Tibial nerve (tissue), 4 donors: ENCODE results near the gene PHLDB3.

Experiments used
- EP300 ChIP-seq, 2 donors: sonication (generic); formaldehyde crosslinking; IDR thresholded peaks; one replicate each; pipeline ENCODE4 v1.6.1; 2017; ENCODE audit warnings: antibody characterized with exemption in 2 of 2, mild to moderate bottlenecking in 1 of 2
- POLR2A ChIP-seq, 2 donors: fragments of 450-650 bp; IDR thresholded peaks; one replicate each; pipeline ENCODE4 v1.6.1; 2017; ENCODE audit warnings: antibody characterized with exemption in 2 of 2, mild to moderate bottlenecking in 2 of 2, moderate library complexity in 2 of 2
- TF ChIP-seq, protein P1 (sequence below), 5 experiments: fragments of 200-600 bp in 3 of 5; fragments of 450-650 bp in 2 of 5; sonication (generic) in 3 of 5; IDR thresholded peaks; one replicate each; pipeline ENCODE4 v1.5.1; 2016 to 2019; ENCODE audit warnings: antibody characterized with exemption in 5 of 5, mild to moderate bottlenecking in 3 of 5, moderate library complexity in 2 of 5

DNA sequence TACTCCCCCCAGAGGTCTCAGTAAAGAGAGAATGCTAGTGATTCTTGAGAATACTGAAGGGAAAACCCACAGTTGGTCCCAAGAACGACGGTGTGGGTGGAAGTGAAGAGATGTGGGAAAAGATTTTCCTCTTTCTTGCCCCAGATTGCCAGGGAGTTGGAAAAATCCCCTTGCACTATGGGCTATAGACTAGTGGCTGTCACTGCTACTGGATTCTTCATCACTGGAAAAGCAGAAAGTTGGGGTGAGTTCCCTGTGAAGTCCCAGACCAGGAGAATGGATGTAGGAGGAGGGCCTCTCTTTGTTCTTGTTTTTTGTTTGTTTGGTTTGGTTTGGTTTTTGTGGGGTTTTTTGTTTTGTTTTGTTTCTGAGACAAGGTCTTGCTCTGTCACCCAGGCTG, 50.5 kb downstream of the PHLDB3 start:
- TF ChIP-seq, protein P1, sequence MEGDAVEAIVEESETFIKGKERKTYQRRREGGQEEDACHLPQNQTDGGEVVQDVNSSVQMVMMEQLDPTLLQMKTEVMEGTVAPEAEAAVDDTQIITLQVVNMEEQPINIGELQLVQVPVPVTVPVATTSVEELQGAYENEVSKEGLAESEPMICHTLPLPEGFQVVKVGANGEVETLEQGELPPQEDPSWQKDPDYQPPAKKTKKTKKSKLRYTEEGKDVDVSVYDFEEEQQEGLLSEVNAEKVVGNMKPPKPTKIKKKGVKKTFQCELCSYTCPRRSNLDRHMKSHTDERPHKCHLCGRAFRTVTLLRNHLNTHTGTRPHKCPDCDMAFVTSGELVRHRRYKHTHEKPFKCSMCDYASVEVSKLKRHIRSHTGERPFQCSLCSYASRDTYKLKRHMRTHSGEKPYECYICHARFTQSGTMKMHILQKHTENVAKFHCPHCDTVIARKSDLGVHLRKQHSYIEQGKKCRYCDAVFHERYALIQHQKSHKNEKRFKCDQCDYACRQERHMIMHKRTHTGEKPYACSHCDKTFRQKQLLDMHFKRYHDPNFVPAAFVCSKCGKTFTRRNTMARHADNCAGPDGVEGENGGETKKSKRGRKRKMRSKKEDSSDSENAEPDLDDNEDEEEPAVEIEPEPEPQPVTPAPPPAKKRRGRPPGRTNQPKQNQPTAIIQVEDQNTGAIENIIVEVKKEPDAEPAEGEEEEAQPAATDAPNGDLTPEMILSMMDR (IDR thresholded peaks at IDR 0.05): no peak
- TF ChIP-seq EP300 (IDR thresholded peaks at IDR 0.05) (no peak), POLR2A (IDR thresholded peaks at IDR 0.05) (no peak)
